HEK293T (cell line): ENCODE measurements around the gene OR10K2.
"Not testable (repeated sequence)": the region's sequence is repeated elsewhere in the genome, so short reads cannot be mapped to it uniquely, and the experiment has no call there.

ENCODE experiments used
- CTCF ChIA-PET: fragments of 350-600 bp; formaldehyde crosslinking; extraction: SDS; loops from one replicate; lab custom pipeline; 2021; ENCODE audit warnings: antibody characterized with exemption, inconsistent platforms; lab: Yijun Ruan, JAX
- POLR2A ChIA-PET: fragments of 350-600 bp; formaldehyde crosslinking; extraction: SDS; loops from one replicate; lab custom pipeline; 2020; ENCODE audit warnings: antibody characterized with exemption, inconsistent platforms; lab: Yijun Ruan, JAX
- DNase-seq: peaks from one replicate; pipeline ENCODE4 v3.0.0; 2012; ENCODE audit warnings: mixed read lengths; ENCODE audit errors: extremely low spot score
- ARNT ChIP-seq: fragments of 450-650 bp; IDR thresholded peaks from 2 replicates; pipeline ENCODE4 v1.6.1; 2017; ENCODE audit warnings: mild to moderate bottlenecking
- BHLHE40 ChIP-seq: fragments of 450-650 bp; IDR thresholded peaks from 2 replicates; pipeline ENCODE4 v1.6.1; 2016; ENCODE audit warnings: mild to moderate bottlenecking, moderate library complexity, borderline replicate concordance
- CTBP1 ChIP-seq: fragments of 450-650 bp; IDR thresholded peaks from 2 replicates; pipeline ENCODE4 v1.6.1; 2016; ENCODE audit warnings: borderline replicate concordance
- ELF4 ChIP-seq: fragments of 450-650 bp; IDR thresholded peaks from 2 replicates; pipeline ENCODE4 v1.6.1; 2017; ENCODE audit warnings: antibody characterized with exemption
- FOXA1 ChIP-seq: fragments of 450-650 bp; IDR thresholded peaks from 2 replicates; pipeline ENCODE4 v1.6.1; 2016; ENCODE audit warnings: mild to moderate bottlenecking
- FOXK2 ChIP-seq: fragments of 450-650 bp; IDR thresholded peaks from 2 replicates; pipeline ENCODE4 v1.6.1; 2016; ENCODE audit warnings: mild to moderate bottlenecking
- FOXM1 ChIP-seq: fragments of 450-650 bp; IDR thresholded peaks from 2 replicates; pipeline ENCODE4 v1.6.1; 2017; ENCODE audit warnings: mild to moderate bottlenecking, borderline replicate concordance
- HDGF ChIP-seq: fragments of 450-650 bp; IDR thresholded peaks from 2 replicates; pipeline ENCODE4 v1.6.1; 2017; ENCODE audit warnings: antibody characterized with exemption, borderline replicate concordance
- L3MBTL2 ChIP-seq: fragments of 450-650 bp; conservative IDR thresholded peaks from 2 replicates; pipeline ENCODE4 v1.6.1; 2016; ENCODE audit warnings: mild to moderate bottlenecking
- LEF1 ChIP-seq: fragments of 450-650 bp; IDR thresholded peaks from 2 replicates; pipeline ENCODE4 v1.6.1; 2017; ENCODE audit warnings: mild to moderate bottlenecking, borderline replicate concordance
- NFRKB ChIP-seq: fragments of 450-650 bp; IDR thresholded peaks from 2 replicates; pipeline ENCODE4 v1.6.1; 2016; ENCODE audit warnings: mild to moderate bottlenecking, moderate library complexity
- SP1 ChIP-seq: fragments of 450-650 bp; IDR thresholded peaks from 2 replicates; pipeline ENCODE4 v1.6.1; 2017
- SUZ12 ChIP-seq: fragments of 450-650 bp; IDR thresholded peaks from 2 replicates; pipeline ENCODE4 v1.6.1; 2016; ENCODE audit warnings: mild to moderate bottlenecking
- TARDBP ChIP-seq: fragments of 450-650 bp; IDR thresholded peaks from 2 replicates; pipeline ENCODE4 v1.6.1; 2016
- ZNF384 ChIP-seq: fragments of 450-650 bp; IDR thresholded peaks from 2 replicates; pipeline ENCODE4 v1.6.1; 2016
- TF ChIP-seq, protein P1 (sequence below): fragments of 450-650 bp; IDR thresholded peaks from 2 replicates; pipeline ENCODE4 v1.6.1; 2016

The OR10K2 gene

GRCh38 chr1:158390331-158390730 is 35.7 kb downstream of the OR10K2 start:
- no peak for DNase-seq
- CTCF ChIA-PET = interaction anchor here (0.7 kb wide), 2 partner anchors 24 to 462 kb away, joined by 3 read pairs; no protein-coding TSS in a partner anchor
- POLR2A ChIA-PET = no interaction called here
- TF ChIP-seq FOXA1 (no peak), ELF4 (no peak)

- POLR2A ChIA-PET = no interaction called here
- no peak for TF ChIP-seq ARNT
- no peak for TF ChIP-seq LEF1
- no peak for TF ChIP-seq ELF4
- TF ChIP-seq ZNF384 = no peak
- no peak for TF ChIP-seq NFRKB
- no peak for TF ChIP-seq L3MBTL2
- no peak for TF ChIP-seq FOXA1
- no peak for TF ChIP-seq FOXM1
- no peak for TF ChIP-seq FOXK2
- no peak for TF ChIP-seq TARDBP
- TF ChIP-seq HDGF = no peak
- no peak for TF ChIP-seq BHLHE40
- TF ChIP-seq, protein P1, sequence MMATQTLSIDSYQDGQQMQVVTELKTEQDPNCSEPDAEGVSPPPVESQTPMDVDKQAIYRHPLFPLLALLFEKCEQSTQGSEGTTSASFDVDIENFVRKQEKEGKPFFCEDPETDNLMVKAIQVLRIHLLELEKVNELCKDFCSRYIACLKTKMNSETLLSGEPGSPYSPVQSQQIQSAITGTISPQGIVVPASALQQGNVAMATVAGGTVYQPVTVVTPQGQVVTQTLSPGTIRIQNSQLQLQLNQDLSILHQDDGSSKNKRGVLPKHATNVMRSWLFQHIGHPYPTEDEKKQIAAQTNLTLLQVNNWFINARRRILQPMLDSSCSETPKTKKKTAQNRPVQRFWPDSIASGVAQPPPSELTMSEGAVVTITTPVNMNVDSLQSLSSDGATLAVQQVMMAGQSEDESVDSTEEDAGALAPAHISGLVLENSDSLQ = no peak
- no peak for TF ChIP-seq CTBP1
- TF ChIP-seq SUZ12 = no peak
- no peak for TF ChIP-seq SP1
- no peak for DNase-seq
- CTCF ChIA-PET = no interaction called here
Observed at GRCh38 chr1:158374860-158375259, 51.2 kb downstream of the OR10K2 start.

DNA sequence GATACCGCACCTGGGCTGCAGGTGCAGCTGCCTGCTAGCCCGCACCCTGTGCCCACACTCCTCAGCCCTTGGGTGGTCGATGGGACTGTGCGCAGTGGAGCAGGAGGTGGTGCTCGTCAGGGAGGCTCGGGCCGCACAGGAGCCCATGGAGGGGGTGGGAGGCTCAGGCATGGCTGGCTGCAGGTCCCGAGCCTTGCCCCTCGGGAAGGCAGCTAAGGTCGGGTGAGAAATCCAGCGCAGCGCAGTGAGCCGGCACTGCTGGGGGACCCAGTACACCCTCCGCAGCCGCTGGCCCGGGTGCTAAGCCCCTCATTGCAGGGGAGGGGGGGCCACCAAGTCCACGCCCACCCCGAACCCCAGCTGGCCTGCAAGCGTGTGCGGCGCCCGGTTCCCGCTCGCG is 51.9 kb downstream of the OR10K2 start:
- POLR2A ChIA-PET, DNase-seq, CTCF ChIA-PET: not testable (repeated sequence)

GRCh38 chr1:158371188-158371953 is 54.7 kb downstream of the OR10K2 start:
- ChIA-PET CTCF (no interaction called here), POLR2A (no interaction called here)
- TF ChIP-seq ELF4 (no peak), HDGF (no peak), FOXM1 (no peak), CTBP1 (no peak), LEF1 (no peak), SP1 (no peak), FOXA1 (no peak), NFRKB (no peak), SUZ12 (no peak), BHLHE40 (no peak), FOXK2 (no peak), ZNF384 (no peak), ARNT (no peak), TARDBP (no peak)
- TF ChIP-seq, protein P1 = no peak
- no peak for DNase-seq
